ENCODE measurements around the gene GOLT1A.

The GOLT1A gene

DNA sequence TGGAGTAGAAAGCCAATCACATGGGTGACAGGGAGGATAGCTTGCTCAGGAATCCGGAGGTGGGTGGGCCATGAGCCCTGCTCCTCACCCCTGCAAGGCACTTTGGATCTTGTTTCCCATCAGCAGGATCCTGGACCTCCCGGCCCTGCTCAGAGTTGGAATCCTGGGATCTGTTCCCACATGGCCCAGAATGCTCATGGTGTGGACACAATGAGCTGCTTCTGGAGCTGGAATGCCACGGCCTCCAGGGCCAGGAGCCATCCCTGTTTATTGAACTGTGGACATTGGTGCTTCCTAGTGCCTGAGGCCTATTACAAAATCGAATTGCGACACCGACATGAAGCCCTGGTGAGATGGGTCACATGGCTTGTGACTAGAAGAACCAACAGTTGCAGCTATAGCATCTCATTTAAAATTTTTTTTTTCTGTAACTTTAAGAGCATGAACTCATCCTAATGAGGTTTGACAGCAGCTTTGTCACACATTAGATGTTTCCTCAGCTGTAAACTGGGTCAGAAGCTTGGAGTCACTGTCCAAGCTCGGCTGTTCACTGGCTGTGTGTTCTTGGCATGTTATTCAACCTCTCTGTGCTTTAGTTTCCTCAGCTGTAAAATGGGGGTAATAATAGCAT, 40.4 kb upstream of the GOLT1A start:
- H3K4me3 ChIP-seq (ENCODE audit: low read depth, low read length) = no peak overlapping the region
- TF ChIP-seq, protein P1, sequence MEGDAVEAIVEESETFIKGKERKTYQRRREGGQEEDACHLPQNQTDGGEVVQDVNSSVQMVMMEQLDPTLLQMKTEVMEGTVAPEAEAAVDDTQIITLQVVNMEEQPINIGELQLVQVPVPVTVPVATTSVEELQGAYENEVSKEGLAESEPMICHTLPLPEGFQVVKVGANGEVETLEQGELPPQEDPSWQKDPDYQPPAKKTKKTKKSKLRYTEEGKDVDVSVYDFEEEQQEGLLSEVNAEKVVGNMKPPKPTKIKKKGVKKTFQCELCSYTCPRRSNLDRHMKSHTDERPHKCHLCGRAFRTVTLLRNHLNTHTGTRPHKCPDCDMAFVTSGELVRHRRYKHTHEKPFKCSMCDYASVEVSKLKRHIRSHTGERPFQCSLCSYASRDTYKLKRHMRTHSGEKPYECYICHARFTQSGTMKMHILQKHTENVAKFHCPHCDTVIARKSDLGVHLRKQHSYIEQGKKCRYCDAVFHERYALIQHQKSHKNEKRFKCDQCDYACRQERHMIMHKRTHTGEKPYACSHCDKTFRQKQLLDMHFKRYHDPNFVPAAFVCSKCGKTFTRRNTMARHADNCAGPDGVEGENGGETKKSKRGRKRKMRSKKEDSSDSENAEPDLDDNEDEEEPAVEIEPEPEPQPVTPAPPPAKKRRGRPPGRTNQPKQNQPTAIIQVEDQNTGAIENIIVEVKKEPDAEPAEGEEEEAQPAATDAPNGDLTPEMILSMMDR (IDR thresholded peaks at IDR 0.05; ENCODE audit: borderline replicate concordance, insufficient read depth, low read depth, low read length) = no peak

DNA sequence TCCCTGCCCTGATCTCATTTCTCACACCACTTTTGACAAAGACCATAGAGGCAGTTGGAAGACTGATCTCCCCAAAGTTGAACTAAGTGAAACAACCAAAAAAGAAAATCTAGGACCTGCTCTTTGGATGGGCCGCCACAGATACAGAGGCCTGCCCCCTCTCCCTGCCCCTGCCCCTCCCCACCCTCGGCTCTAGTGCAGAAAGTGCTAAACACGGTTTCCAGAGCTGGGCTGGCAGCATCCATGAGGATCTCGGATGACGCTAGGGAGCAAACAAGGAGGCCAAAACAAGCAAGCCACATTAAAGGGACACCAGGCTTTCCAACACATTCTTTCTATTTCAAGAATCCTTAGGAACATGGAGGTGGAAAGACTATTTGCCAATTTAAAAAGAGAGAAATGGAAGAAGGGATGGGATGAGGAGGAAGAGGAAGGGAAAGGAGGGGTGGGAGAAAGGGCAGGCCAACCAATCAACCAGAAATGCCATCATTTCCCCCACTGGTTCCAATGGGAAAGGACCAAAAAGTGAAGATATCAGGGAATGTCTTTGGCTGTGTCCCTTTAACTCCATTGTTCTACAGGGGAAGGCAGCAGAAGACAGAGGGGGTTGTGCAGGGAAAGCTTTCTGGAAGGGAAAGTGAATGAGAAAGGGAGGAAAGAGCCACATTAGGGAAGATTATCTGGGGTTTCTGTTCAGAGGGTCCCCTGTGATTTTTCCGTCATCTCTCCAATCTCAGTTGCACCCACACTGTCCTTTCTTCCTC, 38.3 kb upstream of the GOLT1A start:
- no peak overlapping the region for H3K4me3 ChIP-seq (ENCODE audit: low read depth, low read length)
- TF ChIP-seq, protein P1 (IDR thresholded peaks at IDR 0.05; ENCODE audit: borderline replicate concordance, insufficient read depth, low read depth, low read length) = no peak

DNA sequence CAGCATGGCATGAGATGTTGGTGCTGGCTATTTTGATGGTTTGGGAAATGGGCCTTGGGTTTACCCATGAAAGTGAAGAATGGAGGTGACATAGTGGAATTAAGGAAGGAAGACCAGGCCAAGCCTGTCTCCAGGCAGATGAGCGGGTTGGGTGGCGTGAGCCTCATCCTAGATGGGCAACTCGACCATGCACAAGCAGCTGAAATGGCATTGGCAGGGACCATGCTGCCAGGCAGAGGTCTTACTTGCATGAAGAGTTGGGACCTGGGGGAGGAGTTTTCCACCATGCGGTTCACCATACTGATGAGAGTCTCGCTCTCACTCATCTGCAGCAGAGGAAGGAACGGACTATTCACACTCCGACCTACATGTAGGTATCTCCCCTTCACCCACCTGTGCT, 37.5 kb upstream of the GOLT1A start:
- TF ChIP-seq, protein P1 (IDR thresholded peaks at IDR 0.05; ENCODE audit: borderline replicate concordance, insufficient read depth, low read depth, low read length) = no peak
- no peak overlapping the region for H3K4me3 ChIP-seq (ENCODE audit: low read depth, low read length)

DNA sequence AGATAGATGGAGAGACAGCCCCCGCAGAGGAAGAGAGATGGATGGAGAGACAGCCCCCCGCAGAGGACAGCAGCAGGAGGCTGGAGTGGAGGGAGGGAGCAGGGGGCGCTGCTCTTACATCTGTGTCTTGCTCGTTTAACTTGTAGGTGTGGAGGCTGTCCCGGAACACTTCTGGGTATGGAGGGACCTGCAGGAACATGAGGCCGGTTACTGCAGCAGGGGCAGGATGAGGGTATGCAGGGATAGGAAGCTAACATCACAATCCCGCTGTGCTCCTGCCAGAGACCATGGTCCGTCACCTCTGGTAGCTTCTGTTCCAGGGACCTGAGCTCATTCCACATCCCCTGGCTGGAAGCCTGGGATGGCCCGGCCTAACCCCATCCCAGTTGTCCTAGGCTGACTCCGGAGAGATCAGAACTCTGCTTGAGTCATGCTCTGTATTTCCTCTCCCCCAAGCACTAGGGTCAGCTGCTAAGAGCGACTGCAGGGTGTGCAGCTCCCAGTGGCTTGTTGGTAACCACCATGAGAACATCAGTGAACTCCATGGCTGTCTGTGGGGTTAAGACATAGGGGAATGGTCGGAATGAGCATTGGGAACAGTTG, 36.7 kb upstream of the GOLT1A start:
- H3K4me3 ChIP-seq (ENCODE audit: low read depth, low read length) = no peak overlapping the region
- TF ChIP-seq, protein P1 (IDR thresholded peaks at IDR 0.05; ENCODE audit: borderline replicate concordance, insufficient read depth, low read depth, low read length) = no peak

DNA sequence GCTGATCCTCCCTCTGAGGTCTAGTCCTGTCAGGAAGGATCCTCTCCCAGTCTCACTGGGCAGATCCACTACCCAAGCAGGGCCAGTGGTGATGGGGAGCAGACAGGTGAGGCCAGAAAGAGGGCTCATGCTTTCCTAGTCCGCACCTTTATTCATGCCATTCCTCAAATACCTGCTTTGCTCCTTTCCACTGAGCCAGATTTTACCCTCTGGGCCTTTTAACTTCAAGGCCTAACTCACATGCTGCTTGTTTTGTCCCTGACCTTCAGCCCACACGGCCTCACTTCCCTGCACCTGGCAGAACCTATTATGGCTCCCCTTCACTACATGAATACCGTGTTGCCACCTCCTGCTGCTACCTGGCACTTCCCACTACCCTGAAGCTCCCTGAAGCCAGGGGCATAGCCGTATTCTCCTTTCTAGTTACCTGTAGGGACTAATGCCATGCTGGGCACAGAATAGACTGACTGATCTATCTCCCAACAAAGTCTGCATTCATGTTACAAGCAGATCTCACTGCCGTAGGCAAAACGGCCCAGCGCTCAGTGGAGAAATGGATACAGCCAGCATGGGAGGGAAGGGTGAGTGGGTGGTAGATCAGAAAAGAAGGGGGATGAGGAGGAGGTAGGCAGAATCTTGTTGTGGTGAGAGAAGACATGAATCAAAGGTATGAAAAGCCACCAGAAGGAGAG, 36.1 kb upstream of the GOLT1A start:
- H3K4me3 ChIP-seq (ENCODE audit: low read depth, low read length) = no peak overlapping the region
- TF ChIP-seq, protein P1 (IDR thresholded peaks at IDR 0.05; ENCODE audit: borderline replicate concordance, insufficient read depth, low read depth, low read length) = no peak

DNA sequence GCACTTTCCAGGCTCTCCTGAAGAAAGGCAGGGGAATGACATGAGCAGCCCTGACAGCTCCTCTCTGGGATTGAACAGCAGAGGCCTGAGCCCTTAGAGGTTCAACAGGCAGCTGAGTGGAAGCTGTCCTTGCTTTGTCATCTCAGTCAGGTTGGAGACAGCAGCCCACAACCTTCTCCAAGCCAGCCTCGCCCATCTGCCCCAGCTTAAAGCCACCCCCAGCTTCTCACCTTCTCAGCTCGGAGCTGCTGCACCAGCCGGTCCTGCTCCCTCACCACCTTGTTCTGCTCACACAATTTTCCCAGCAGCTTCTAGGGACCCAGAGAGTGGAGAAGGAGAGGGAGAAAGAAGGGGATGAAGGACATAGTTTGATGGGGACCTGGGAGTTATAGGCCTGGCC, 35.2 kb upstream of the GOLT1A start:
- TF ChIP-seq, protein P1 (IDR thresholded peaks at IDR 0.05; ENCODE audit: borderline replicate concordance, insufficient read depth, low read depth, low read length) = no peak
- no peak overlapping the region for H3K4me3 ChIP-seq (ENCODE audit: low read depth, low read length)
